HG02981 (cell line): ENCODE measurements around the gene CASP4.
"Not testable (repeated sequence)": the region's sequence is repeated elsewhere in the genome, so short reads cannot be mapped to it uniquely, and the experiment has no call there.

Experiments used
- ATAC-seq: cut with Tn5 transposase; IDR thresholded peaks from one replicate; pipeline ENCODE4 v1.9.1; 2021; ENCODE audit warnings: mild to moderate bottlenecking, moderate library complexity; ENCODE audit not compliant: unreplicated experiment

Gene CASP4

GRCh38 chr11:104968355-104968855 is at the start of gene CASP4:
CASP4 (minus strand) TSS chr11:104968574; CDS start chr11:104968525, 49 bp downstream.
- ATAC-seq = peak; percentile 90

GRCh38 chr11:105007463-105007862 is 39.1 kb upstream of the CASP4 start:
- ATAC-seq = no peak

GRCh38 chr11:105005451-105005845 is 37.1 kb upstream of the CASP4 start:
- ATAC-seq = no peak

GRCh38 chr11:105004021-105004420 is 35.6 kb upstream of the CASP4 start:
- no peak for ATAC-seq

- ATAC-seq = no peak
Measured at GRCh38 chr11:105003151-105003550, 34.8 kb upstream of the CASP4 start.

- ATAC-seq = peak; percentile 74
Measured at GRCh38 chr11:105000797-105001196, 32.4 kb upstream of the CASP4 start.

GRCh38 chr11:105000167-105000566 is 31.8 kb upstream of the CASP4 start:
- no peak for ATAC-seq

- no peak for ATAC-seq
Measured at GRCh38 chr11:104999721-105000120, 31.3 kb upstream of the CASP4 start.

- no peak for ATAC-seq
Measured at GRCh38 chr11:104997288-104997687, 28.9 kb upstream of the CASP4 start.

- no peak for ATAC-seq
Measured at GRCh38 chr11:104995001-104995408, 26.6 kb upstream of the CASP4 start.

GRCh38 chr11:104992781-104993180 is 24.4 kb upstream of the CASP4 start:
- ATAC-seq = no peak

GRCh38 chr11:104991994-104992393 is 23.6 kb upstream of the CASP4 start:
- no peak for ATAC-seq

GRCh38 chr11:104984808-104985207 is 16.4 kb upstream of the CASP4 start:
- no peak for ATAC-seq

- no peak for ATAC-seq
Measured at GRCh38 chr11:104979839-104980238, 11.5 kb upstream of the CASP4 start.

- no peak for ATAC-seq
Measured at GRCh38 chr11:104973616-104974015, 5.2 kb upstream of the CASP4 start.

GRCh38 chr11:104972924-104973323 is 4.5 kb upstream of the CASP4 start:
- not testable (repeated sequence) for ATAC-seq

GRCh38 chr11:104970756-104971155 is 2.4 kb upstream of the CASP4 start:
- no peak for ATAC-seq

GRCh38 chr11:104968856-104969776 is 742 bp upstream of the CASP4 start:
- no peak for ATAC-seq

- peak; percentile 20 for ATAC-seq
Measured at GRCh38 chr11:104967534-104968354, 630 bp downstream of the CASP4 start.

GRCh38 chr11:104965735-104966134 is 2.6 kb downstream of the CASP4 start:
- ATAC-seq = no peak

- ATAC-seq = no peak
Measured at GRCh38 chr11:104964247-104964646, 4.1 kb downstream of the CASP4 start.

GRCh38 chr11:104962852-104963251 is 5.5 kb downstream of the CASP4 start:
- no peak for ATAC-seq
